GM18526 (cell line): ENCODE measurements around the gene HNMT.

ENCODE experiments used
- POLR2A ChIP-seq: IDR thresholded peaks from 3 replicates; pipeline ENCODE4 v1.6.1; 2011; ENCODE audit not compliant: insufficient read length; ENCODE audit errors: extremely low read depth

Gene HNMT

DNA sequence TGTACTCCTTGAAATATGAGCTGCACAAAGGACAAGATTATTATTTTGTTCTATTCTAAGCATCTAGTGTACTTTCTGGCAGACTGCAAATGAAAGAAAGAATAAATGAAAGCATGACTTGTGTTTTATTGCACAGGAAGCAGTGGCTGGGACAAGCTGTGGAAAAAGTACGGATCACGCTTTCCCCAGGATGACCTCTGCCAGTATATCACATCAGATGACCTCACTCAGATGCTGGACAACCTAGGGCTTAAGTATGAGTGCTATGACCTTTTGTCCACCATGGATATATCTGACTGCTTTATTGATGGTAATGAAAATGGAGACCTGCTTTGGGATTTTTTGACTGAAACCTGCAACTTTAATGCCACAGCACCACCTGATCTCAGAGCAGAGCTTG lies 49.4 kb downstream of the HNMT start:
- no peak for TF ChIP-seq POLR2A

DNA sequence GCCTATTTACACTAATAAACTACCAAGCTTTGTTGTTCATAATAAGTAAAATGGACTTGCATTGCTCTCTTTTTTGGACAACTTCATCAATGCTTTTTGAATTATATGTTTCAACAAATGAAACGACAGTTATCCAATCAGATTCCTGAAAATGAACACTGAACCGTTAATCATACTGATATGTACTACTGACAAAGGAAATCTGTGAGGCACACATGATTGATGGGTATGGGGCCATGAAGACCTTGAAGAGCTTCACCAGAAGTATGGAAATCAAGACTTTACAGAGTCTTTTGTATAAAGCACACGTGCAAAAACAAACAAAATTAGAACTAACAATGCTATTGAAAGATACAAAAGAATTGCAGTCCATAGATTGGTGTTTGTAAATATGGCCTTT lies 51.2 kb downstream of the HNMT start:
- TF ChIP-seq POLR2A: no peak

DNA sequence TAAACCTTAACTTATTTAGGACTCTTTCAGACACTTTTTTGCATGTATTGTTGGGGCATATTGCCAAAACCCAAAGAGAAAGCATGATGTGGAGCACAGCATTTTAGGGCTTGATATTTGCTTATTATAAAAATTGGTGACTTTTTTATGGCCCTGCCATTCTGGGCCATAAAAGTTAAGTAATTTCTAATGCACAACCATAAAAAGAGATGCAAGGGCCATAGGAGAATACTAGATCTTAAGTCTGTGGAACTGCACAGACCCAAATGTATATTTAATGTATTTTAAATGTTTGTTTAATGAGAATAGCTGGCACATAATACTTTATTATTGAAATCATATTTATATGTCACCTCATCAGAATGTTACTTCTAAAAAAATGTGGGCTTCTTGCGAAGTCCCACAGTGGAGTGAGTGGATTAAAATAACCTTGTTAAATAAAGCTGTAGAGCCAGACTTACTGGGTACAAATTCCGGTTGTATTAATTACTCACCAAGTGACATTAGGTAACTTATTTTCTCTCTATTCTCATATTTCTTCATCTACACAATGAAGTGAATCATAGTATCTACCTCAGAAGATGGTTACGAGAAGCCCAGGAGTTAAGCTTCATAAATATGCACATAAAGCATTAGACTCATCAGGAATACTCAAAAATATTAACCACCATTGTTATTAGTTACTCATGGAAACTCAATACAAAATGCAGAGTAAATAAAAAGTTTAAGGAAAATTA lies 52.2 kb downstream of the HNMT start:
- no peak for TF ChIP-seq POLR2A

DNA sequence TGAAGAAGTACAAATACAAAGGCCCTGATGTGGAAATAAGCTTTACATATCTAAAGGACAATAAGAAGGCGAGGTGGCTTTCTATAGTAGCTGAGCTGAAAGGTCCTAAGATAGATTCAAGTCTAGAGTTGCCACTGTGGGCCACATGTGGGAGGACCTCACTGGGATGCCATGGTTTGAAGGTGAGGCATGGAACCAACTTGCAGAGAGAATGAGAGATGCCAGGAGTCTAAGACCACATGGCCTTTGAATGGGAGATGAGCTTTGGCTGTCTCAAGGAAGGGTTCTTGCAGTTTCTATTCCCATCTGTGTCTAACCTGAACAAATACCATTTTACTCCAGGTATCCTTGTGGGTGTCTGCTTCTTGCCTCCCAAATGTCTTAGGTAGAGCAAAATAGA lies 53.6 kb downstream of the HNMT start:
- TF ChIP-seq POLR2A: no peak

DNA sequence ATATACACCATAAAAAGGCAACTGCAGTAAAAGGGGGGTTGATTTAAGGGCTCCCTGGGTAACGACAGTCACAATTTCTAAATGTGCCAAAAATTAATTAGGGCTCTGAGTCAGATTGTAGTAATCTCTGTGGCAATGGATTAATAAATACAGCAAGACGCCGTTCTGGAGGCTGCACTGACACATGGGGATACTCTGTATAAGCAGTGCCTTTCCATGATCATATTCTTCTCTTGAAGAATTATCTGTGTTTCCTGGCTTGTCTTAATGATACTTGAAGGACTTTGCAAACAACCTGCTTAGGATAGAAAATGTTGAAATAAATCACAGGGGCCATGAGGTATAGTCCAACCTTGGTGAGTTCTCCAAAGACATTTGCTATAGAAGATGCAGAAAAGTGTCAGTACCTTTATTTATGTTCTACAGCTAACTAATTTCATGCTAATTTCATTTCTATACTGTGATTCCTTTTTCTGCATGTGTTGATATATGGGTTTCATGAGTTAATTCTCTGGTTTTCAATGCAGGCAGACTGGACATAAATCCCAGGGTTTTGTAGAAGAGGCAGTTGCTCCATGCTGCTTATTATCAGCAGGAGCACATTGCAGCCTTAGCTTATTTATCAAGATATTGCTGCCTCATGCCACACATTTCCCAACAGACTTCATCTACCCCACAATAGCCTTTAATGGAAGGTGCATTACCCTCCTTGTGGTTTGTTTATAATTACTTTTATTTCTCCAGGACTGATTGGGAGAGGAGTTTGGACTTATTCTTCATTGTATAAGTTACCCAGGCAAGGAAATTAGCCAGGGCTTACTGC lies 54.8 kb downstream of the HNMT start:
- no peak for TF ChIP-seq POLR2A

DNA sequence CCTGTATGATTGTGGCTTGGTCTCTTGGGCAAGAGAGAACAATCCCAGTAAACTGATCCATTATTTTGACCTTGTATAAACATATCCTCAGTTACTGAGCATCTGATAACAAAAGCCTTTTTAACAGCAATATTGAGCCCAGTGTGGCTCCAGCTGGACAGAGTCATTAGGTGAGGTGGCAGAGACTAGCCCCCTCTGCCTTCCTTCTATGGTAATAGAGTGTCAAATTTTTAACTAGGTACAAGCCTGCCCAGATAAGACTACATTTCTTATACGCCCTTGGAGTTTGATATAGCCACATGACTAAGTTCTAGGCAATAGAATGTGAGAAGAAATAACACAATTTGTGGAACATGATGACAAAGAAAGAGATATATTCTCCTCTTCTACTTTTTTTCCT lies 56.2 kb downstream of the HNMT start:
- TF ChIP-seq POLR2A: no peak

DNA sequence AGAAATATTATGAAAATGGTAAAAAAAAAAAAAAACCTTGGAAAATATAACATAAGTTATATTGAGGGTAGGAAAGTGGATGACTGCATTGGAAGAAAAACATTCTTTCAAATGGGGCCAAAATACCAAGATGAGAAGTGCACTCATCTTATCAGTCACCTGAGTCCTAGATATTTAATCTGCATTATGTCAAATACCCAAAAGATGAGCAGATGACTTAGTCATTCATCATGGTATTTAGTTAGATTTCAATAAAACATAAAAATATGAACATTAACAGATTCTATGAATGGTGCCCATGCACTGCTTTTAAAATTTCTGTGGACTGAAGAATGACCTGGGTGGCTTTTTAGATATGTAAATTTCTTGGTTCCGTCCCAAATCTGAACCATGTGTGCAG lies 56.9 kb downstream of the HNMT start:
- TF ChIP-seq POLR2A: no peak

DNA sequence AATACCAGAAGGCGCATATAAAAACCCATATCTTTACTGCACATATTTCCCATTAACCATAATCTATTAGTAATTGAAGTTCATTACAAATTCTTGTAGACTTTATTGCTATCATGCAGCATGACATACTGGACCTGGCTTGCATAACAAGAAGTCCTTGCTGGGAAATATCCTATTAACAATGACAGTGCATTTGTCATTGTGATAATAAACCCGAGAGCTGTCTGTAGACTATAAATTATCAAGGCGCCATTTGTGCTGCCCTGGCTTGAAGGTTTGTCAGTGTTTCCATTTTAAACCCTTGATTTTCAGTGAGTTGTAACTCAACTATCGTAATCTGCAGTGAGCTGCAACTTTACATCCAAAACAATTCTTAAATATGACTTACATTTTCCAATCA lies 59.0 kb downstream of the HNMT start:
- no peak for TF ChIP-seq POLR2A

DNA sequence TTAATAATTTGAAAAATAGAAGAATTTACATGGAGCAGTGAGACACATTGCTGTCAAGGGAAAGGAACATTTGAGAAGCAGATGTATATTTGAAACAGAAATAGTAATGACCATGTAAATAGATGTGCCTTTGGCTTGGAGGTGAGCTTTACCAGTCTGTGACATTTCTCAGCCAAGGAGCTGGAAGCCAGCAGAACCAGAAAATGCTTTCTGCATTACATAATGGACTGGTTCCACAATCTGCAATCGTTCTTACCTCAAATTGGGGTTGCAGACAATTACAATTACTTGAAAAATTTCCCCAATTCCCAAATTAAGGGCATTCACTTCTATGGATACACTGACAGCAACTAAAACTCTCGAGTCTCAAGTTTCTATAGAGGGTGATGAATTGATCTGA lies 59.7 kb downstream of the HNMT start:
- no peak for TF ChIP-seq POLR2A

DNA sequence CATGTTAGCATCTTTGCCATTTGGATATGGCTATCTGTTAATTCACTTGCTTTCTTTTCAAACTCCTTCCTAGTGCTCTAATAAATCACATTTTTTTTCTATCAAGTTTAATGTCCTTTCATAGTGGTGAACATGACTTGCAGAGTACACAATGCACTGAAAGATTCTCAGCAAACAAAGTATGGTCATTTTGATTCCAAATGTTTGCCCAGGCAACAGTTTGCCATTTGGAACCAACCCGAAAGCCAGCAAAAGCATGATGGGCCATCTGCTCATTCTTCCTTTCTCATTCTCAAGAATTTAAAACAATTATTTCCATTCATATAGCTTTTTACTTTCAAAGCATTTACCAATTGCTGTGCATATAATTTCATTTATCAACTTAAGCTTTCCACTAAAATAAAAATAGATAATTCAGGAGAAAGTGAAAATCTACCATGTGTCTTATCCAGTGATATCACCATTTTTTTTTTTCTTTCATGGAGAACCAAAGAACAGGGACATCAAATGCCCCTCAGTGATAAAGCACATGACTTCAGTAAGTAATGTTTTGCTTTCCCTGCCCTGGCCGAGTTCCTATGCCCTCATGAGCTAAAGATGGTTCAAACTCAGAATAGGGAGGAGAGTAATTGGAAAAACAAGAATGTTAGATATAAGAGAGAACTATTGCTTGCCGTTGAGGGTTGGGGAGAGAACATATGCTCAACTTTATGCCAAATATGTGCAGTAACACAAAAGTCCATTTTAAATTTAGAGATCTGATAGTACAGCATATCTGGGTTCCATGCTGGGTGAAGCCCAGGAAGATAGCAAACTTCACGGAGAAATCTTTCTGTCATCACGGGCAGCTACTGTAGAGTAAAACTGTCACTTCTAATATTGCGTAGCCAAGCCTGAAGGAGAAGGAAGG lies 62.1 kb downstream of the HNMT start:
- no peak for TF ChIP-seq POLR2A

DNA sequence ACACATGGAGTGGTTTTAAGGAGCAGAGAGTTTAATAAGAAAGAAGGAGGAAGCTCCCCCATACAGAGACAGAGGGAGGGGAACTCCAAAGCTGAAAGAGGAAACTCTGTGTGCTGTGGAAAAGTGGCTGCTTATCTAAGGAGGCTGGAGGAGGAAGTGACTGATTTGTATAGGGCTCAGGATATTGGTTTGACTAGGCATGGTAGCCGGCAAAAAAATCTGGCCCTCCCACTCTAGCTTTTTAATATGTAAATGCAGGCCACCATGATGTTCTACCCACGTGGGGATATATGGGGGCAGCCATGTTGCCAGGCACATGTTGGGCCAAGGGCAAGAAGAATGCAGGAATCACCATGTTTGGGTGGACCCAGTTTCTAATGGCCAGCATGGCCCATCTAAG lies 64.3 kb downstream of the HNMT start:
- TF ChIP-seq POLR2A: no peak

DNA sequence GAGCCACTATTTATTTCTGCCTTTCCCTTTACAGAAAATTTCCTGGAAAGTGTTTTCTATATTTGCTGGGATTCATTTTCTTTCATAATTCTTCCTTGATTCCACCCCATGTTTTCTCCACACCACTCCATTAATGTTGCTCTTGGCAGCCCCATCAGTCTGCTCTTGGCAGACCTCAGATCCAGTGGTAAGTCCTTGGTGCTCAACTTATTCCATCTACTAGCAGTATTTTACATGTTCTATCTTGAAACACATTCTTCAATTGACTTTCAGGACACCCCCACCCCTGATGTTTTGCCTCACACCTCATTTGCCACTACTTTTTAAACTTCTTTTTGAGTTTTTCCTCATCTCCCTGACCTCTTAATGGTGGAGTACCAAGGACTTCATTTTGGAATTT lies 65.0 kb downstream of the HNMT start:
- TF ChIP-seq POLR2A: no peak

DNA sequence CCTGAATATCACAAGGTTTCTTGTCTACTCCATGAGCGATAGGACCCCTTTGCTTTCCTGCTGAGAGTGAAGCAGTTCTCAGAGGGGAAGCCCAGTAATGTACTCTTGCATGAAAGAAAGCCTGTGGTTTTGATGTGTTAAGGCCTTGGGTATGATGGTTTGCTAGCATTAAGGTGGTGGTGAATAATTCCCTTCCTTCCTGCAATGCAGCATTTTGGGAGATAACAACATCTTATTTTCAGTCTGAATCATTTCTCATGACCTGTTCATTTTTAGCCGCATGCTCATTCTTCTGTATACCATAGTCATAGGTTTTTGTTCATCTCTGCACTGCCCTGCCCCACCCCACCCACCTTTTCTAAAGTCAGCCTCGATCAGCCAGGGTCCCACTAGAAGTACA lies 66.2 kb downstream of the HNMT start:
- no peak for TF ChIP-seq POLR2A

DNA sequence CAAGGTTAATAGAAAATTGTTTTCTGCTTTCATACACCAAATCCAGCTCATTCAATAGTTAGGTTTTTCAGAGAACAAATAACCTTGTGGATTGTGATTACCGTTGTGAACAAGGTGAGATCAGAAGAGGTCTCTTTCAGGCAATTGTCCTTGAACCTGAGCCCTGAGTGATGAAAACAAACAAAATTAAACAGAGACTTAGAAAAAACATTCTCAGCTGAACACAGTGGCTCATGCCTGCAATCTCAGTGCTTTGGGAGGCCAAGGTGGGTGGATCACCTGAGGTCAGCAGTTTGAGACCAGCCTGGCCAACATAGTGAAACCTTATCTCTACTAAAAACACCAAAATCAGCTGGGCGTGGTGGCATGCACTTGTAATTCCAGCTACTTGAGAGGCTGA lies 68.1 kb downstream of the HNMT start:
- no peak for TF ChIP-seq POLR2A

DNA sequence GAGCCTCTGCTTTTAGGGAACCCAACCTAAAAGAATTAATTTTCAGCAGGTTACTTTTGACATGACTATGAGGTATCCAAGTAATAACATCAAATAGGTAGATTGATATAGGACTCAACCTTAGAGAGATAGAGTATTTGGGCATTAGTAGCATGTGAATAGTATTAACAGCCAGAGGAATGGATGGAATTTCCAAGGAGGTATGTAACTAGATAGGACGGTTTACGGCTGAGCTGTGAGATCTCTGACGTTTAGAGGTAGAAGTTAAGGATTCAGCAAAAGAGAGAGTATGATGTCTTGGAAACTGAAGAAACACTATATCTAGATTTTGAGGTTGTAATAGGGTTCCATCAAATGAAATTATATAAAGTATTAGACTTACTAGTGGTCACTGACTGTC lies 70.3 kb downstream of the HNMT start:
- no peak for TF ChIP-seq POLR2A
